HG03521 (cell line): ENCODE results near the gene ADAMTS2.

Experiments used
- ATAC-seq: cut with Tn5 transposase; IDR thresholded peaks from one replicate; pipeline ENCODE4 v1.9.1; 2021; ENCODE audit warnings: mild to moderate bottlenecking, moderate library complexity; ENCODE audit not compliant: unreplicated experiment

ADAMTS2 gene

DNA sequence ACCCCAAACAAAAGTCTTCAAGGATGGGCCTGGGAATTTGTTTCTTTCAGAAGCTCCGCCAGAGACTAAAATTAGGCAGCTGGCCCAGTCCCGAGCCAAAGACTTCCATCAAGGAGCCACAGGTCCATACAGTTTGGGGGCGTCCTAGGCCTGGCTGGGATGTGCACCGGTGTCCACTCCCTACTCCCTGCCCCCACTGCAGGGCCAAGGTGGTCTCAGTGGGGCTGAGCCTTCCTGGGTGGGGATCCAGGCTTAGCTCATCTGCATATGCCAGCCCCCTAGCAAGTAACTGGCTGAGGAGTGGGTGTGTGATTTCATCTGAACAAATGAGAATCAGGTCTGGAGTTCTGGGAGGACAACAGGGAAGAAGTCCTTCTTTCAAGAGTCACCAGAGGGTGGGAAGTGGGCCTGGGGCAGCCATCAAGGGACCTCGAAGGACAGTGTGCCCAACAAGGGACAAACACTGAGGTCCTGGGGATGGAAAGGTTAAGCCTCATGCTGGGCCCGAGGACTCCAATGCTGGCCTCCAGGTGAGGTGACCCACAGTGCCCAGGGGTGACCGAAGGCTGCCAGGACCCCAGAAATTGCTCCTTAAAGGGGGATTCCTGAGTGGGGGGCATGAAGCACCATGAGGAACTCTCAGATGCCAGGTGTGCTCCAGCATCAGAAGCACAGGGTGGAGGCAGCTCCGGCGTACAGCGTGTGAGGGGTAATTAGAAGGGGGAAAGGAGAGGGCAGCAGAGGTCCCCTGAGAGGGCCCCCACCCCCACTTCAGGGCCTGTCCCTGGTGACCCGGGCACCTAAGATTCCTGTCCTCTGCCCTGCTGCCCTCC is 193.8 kb downstream of the ADAMTS2 start:
- ATAC-seq = no peak

DNA sequence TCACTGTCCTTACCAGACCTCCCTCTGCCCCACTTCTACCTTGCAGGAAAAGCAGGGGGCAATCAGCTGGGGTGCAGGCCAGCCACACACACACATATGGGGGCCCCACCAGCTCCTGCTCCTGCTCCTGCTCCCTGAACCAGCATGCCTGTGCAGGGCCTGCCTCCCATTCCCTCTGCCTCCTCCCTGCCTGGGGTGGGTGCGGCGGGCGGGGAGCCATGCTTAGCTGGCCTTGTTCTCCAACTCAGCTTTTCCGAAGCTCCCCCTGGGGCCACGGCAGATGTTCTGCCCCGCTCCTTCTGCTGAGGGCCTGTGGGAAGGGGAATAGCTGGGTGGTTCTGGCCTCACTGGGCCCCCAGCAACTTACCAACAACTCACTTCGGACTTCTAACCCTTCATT is 195.2 kb downstream of the ADAMTS2 start:
- no peak for ATAC-seq

GRCh38 chr5:179149278-179149677 is 196.0 kb downstream of the ADAMTS2 start:
- no peak for ATAC-seq

- ATAC-seq = no peak
These were observed 196.5 kb downstream of the ADAMTS2 start for GRCh38 chr5:179148703-179149170.

DNA sequence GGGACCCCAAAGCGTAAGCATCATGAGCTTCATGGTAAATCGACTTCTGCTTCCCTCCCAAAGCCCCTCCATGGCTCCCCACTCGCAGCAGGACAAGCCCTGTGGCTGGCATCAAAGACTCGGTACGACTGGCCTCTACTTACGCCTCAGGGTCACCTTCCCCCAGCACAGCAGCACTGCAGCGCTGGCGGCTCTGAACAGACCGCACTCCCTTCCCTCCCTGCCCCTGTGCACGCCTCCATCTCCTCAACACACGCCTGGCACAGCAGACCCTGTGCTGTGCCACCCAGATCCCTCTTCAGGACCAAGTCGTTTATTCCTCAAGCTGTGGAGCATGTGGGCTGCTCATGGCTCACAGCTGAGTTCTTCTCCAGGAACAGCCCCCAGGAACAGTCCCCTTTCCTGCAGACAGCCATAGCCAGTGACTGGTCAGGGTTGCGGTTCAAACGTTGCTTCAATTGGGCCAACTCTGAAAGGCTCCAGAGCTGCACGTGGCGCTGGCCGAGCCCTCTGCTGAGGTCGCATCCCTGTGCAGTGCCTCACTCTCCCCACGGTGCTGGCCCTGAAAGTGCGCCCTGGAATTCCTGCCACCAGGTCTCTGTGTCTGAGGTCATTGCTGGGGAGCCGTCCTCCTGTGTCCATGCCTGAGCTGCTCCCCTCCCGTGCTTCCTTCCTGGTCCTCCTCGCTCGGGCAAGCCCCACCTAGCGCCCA is 197.1 kb downstream of the ADAMTS2 start:
- ATAC-seq = no peak

GRCh38 chr5:179146277-179146676 is 199.0 kb downstream of the ADAMTS2 start:
- ATAC-seq = no peak

GRCh38 chr5:179143446-179143845 is 201.8 kb downstream of the ADAMTS2 start:
- no peak for ATAC-seq

DNA sequence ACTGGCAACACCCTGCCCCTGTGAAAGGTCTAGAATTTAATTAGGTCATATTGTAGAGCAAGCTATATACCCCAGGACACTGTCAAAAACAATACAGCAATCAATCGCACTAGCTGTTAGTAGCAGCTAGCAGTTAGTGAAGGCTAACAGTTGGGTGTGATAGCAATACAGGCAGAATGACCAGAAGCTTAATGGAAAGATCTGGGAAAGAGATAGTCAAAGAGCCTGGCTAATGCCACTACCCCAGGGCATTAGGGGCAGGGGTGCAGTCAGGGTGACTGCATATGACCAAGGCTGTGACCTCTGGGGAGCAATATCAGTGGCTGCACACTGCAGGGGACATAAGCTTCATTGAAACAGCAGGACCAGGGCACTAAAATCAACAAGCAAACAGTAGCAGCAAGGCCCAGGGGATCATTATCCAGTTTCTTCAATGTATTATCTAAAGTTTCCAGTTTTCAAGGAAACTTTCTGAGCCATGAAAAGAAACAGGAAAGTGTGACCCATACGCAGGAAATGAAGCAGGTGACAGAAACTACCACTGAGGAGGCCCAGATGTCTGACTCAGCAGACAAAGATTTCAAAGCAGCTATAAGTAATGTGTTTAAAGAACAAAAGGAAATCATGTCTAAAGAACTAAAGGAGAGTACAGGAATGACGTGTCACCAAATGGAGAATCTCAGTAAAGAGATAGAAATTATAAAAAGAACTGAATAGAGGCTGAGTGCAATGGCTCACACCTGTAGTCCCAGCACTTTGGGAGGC is 202.6 kb downstream of the ADAMTS2 start:
- ATAC-seq = no peak

GRCh38 chr5:179141867-179142266 is 203.4 kb downstream of the ADAMTS2 start:
- no peak for ATAC-seq

GRCh38 chr5:179140293-179140692 is 205.0 kb downstream of the ADAMTS2 start:
- no peak for ATAC-seq

GRCh38 chr5:179139936-179140235 is 205.4 kb downstream of the ADAMTS2 start:
- ATAC-seq = no peak

DNA sequence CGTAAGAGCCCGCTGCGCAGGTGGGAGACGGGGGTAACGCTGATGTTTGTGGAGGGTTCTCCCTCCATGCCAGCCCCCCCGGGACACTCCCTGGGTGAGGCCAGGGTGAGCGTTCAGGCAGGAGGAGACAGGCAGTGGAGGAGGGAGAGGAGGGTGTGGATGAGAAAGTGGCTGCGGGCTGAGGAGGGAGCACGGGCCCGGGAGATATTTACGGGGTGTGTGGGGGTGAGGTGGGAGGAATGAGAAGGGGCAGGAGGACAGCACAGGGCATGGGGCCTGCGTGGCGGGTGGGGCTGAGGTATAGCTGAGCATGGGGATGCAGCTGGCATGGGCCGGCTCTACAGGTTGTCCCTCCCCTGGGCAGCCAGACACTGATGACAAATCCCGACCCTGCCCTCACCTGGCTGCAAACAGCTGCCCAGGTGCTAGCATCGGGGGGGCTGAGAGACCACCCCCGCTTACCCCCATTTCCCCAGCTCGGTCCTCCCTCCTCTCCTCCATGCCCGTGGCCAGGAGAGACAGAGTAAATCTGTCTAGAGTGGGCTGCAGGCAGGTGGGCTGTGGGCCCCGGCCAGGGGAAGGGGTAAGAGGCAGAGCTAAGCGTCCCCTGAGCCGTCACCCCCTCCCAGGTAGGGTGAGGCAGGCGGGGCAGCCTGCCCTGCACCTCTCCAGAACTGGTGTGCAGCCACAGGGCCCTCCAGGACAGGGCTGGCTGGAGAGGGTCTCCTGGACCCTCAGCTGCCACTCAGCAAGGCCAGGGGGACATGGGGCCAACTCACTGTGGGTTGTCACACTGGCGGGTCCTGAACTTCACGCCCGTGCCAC is 205.9 kb downstream of the ADAMTS2 start:
- ATAC-seq = no peak

GRCh38 chr5:179138568-179138925 is 206.7 kb downstream of the ADAMTS2 start:
- no peak for ATAC-seq

GRCh38 chr5:179137643-179138567 is 207.4 kb downstream of the ADAMTS2 start:
- no peak for ATAC-seq

DNA sequence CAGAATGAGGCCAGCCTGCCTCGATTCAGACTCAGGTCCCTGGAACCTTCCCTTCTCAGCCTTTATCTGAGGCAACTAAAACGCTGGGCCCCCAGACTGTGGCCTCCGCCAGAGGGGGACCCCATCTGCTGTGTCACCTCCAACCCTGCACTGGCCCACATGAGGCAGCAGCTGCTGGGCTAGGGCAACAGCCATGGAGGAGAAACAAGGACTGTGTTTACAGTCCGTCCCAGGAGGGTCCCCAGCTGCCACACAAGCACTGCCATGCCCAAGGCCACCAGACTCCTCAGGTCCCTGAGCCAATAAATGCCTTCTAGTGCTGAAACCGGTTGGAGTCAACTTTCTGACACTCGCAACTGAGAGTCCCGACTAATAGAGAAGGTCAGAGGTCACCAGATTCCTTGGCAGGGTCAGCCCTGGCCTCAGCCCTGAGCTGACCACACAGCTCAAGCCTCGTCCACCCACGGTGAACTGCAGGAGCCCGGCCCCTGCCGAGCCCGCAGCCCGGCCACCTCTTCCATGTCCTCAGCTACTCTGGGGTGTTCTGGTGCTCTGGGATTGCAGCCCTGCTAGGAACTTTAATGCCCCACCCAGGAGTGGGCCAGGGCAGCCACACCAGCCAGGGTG is 208.1 kb downstream of the ADAMTS2 start:
- no peak for ATAC-seq

DNA sequence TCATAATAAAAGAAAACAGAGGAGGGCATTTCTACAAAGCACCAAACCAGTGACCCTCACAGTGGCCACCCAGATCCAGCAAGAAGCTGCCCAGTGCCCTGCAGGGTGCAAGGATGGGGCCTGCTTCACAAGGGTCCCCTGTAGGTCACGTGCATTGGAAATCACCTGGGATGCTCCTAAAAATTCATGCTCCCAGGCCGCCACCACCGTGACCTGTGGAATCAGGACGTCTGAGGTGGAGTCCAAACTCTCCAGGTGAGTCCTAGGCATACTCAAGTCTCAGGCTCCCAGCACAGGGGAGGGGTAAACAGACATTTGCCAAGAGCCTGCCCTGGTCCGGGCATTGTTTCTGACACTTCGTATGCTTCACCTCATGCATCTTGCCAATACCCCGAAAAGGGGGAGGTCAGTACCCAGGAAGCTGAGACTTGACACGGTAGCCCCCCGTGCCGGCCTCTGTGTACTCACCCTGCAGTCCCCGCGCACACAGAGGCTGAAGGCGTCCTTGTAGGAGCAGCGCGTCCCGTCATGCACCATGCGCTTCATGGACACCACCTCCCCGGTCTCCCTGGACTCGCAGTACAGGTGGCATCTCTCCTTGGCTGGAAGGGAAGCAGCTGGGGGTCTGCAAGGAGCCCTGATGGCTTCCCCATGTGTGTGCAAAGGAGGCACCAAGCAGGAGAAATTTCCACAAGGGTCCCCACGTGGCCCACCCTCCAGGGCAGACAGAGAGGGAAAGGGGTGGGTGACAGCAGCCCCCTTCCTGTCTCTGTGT is 209.6 kb downstream of the ADAMTS2 start:
- ATAC-seq = no peak

DNA sequence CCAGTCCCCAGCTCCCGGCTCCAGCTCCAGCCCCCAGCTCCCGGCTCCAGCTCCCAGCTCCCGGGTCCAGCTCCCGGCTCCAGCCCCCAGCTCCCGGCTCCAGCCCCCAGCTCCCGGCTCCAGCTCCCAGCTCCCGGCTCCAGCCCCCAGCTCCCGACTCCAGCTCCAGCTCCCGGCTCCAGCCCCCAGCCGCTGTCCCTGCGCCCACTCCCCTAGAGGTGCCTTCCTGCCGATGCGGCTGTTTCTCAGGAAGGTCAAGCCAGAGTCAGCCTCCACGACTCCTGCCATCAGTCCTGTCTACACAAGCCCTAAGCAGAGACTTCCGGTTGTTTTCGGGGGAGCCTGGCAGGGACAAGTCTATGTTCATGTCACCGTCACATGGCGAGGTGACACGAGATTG is 210.3 kb downstream of the ADAMTS2 start:
- no peak for ATAC-seq

DNA sequence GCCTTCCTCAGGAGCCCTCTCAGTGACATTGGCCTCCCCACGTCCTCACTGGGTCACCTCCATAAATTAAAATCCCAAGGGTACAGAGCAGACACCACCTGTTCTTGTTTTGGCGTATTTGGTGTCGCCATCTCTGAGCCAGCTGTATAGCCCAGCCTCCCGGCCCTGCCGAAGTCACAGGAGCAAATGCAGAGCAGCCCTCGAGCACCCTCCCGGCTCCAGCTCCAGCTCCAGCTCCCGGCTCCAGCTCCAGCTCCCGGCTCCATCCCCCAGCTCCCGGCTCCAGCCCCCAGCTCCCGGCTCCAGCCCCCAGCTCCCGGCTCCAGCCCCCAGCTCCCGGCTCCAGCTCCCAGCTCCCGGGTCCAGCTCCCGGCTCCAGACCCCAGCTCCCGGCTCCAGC is 210.8 kb downstream of the ADAMTS2 start:
- ATAC-seq = no peak
